ENCODE data around the gene ASB16.

The ASB16 gene

GRCh38 chr17:44211281-44212265, 41.1 kb downstream of the ASB16 start:
- no peak for DNase-seq

- DNase-seq = no peak
These were observed 42.3 kb downstream of the ASB16 start for GRCh38 chr17:44212507-44213402.

GRCh38 chr17:44213403-44214229, 43.1 kb downstream of the ASB16 start:
- no peak for DNase-seq

GRCh38 chr17:44214230-44214494, 43.7 kb downstream of the ASB16 start:
- no peak for DNase-seq

- DNase-seq = no peak
These were observed 44.4 kb downstream of the ASB16 start for GRCh38 chr17:44214896-44215295.

GRCh38 chr17:44216173-44216572, 45.7 kb downstream of the ASB16 start:
- peak in 2 of 4 experiments; percentile 22 to 23 for DNase-seq

GRCh38 chr17:44216694-44217093, 46.2 kb downstream of the ASB16 start:
- DNase-seq = no peak

- no peak for DNase-seq
These were observed 47.3 kb downstream of the ASB16 start for GRCh38 chr17:44217738-44218343.

- DNase-seq = peak; percentile 60 to 84 (median 74)
These were observed 48.0 kb downstream of the ASB16 start for GRCh38 chr17:44218344-44219107.

GRCh38 chr17:44219108-44219615, 48.7 kb downstream of the ASB16 start:
- peak; percentile 60 to 71 (median 64) for DNase-seq

GRCh38 chr17:44219616-44220212, 49.2 kb downstream of the ASB16 start, which contains the start of gene UBTF:
Gene UBTF (minus strand): TSS chr17:44219675. CDS start chr17:44218229, 1,446 bp downstream.
- DNase-seq = peak in 2 of 4 experiments; percentile 61 to 80

GRCh38 chr17:44220213-44221083, 49.9 kb downstream of the ASB16 start:
- peak; percentile 42 to 58 (median 50) for DNase-seq

GRCh38 chr17:44221084-44221861, 50.8 kb downstream of the ASB16 start:
- DNase-seq = peak in 3 of 4 experiments; percentile 33 to 52 (median 45)

- no peak for DNase-seq
These were observed 51.3 kb downstream of the ASB16 start for GRCh38 chr17:44221862-44222111.

- DNase-seq = peak in 2 of 4 experiments; percentile 15 to 17
These were observed 51.8 kb downstream of the ASB16 start for GRCh38 chr17:44222112-44222869.

GRCh38 chr17:44223541-44224071, 53.1 kb downstream of the ASB16 start:
- DNase-seq = no peak
